Iris pigment epithelial cell (primary cell): ENCODE data around the gene ARHGEF39.

Source experiments
- DNase-seq: peaks from one replicate; pipeline ENCODE4 v3.0.0-alpha.2; 2011; ENCODE audit warnings: low read depth

Gene ARHGEF39

DNA sequence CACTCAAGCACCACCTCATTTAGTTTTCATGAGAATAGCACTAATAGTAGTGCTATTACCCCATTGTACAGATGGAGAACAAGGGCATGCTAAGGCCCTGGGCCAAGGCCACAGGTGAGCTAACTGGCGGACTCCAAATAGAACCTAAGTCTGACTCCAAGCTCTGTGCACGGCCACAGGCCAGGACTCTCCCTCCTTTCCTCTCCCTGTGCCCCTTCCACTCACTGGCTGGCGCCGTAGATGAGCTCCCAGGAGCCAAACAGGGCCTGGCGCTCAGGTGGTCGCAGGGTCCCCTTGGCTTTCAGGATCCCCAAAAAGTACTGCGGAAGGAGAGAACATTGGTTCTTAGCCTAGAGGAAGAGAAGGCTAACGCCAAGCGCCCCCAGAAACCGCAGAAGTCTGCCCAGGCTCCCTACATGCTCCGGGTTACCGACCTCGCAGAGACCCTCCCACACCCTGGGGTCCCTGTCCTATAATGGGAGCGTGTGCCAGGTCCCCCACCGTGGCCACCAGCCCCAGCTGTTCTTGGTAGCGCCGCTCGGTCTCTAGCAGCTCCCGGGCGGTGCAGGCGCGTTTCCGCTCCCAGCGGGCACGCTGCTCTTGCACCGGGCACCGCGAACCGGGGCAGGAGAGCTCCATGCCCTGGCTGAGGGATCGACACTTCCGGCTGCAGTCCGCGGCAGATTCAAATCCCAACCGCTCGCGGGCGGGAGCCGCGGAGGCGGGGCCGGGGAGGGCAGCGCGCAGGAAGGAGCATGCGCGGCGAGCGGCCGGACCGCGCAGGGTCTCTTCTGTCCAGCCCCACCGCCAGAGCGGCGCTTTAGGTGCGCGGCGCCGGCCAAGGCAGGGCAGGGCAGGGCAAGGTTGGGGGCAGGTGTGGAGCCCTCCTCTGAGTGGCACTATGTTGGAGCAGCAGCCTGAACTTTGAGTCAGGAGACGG, at the start of gene ARHGEF39:
Gene ARHGEF39, minus strand, starts transcription at position 665 of the 940 bp plus-strand sequence. Its CDS starts 26 bp downstream, at position 639.
- peak; percentile 66 for DNase-seq

- DNase-seq: no peak
These were observed 49.1 kb upstream of the ARHGEF39 start for GRCh38 chr9:35714123-35714522.

DNA sequence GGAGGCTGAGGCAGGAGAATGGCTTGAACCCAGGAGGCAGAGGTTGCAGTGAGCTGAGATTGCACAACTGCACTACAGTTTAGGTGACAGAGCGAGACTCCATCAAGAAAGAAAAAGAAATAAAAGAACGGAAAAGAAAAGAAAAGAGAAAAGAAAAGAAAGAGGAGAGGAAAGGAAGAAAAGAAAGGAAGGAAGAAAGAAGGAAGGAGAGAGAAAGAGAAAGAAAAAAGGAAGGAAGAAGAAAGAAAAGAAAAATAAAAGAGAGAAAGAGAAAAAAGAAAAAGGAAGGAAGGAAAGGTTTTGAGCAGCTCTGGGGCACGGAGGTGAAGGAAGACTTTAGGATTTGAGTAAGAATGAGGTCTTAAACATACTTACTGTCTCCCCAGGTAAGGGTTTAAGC, 48.6 kb upstream of the ARHGEF39 start:
- DNase-seq: no peak

- DNase-seq: no peak
These were observed 47.9 kb upstream of the ARHGEF39 start for GRCh38 chr9:35712762-35713400.

GRCh38 chr9:35711501-35712428, 46.8 kb upstream of the ARHGEF39 start:
- no peak for DNase-seq

GRCh38 chr9:35710818-35711500, 46.0 kb upstream of the ARHGEF39 start:
- no peak for DNase-seq

- no peak for DNase-seq
These were observed 43.2 kb upstream of the ARHGEF39 start for GRCh38 chr9:35708146-35708545.

DNA sequence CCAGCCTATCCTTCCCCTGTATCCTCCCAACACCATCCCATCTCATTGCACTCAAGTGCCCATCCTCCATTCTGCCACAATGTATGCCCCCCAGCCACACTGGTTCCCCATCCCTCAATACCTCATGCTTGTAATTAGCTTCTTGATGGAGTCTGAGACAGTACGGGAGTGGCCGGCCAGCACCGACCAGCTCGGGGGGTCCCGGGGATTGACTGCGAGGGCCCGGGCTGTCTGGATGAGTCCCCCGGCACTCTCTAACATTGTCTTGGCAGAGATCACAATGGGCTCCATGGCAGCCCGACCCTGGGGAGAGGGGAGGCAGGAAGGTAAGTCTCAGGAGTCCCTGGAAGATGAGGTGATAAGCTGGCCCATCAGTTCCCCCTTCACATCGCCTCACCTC, 42.0 kb upstream of the ARHGEF39 start:
- no peak for DNase-seq

DNA sequence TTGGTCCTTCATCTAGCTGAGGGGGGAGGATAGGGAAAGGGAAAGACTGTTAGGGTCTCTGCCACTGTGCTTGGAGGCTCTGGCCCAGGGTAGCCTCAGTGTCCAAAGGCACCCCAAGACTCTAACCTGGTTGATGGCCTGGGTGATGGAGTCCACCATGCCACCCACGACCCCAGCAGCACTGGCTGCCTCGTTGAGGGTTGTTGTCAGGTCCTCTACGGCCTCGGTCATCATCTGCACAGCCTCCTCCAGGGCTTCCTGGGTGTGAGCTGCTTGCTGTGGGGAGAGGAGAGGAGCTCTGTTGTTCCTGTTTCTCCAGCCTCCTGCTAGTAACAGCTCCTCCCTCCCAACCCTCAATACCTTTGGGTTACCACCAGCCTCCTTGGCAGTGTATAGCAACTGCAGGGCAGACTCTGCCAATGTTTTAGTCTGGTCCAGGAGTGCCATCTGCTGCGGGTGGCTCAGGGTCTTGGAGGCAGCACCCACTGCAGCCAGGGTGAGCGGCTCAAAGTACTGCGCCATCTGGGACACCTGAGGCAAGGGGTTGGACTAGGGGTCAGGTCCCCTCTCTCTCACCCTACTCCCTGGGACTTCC, 40.9 kb upstream of the ARHGEF39 start:
- DNase-seq: no peak

DNA sequence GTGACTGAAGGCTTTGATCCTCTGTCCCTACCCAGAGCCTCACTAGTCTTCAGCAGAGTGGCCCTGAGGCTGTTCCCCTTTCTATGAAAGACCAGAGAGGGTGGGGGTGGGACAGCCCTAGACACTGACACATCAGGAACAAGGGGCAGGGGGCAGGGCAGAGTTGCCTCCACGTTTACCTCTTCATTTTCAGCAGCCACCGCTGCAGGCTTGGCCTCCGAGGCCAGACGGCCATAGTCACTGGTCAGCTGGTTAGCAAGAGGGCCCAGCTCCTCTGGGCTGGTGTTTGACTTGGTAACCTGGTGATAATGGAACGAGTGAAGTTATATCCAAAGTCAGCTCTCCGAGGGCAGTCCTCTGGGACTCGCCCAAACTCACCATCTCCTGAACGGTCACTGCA, 40.4 kb upstream of the ARHGEF39 start:
- no peak for DNase-seq

DNA sequence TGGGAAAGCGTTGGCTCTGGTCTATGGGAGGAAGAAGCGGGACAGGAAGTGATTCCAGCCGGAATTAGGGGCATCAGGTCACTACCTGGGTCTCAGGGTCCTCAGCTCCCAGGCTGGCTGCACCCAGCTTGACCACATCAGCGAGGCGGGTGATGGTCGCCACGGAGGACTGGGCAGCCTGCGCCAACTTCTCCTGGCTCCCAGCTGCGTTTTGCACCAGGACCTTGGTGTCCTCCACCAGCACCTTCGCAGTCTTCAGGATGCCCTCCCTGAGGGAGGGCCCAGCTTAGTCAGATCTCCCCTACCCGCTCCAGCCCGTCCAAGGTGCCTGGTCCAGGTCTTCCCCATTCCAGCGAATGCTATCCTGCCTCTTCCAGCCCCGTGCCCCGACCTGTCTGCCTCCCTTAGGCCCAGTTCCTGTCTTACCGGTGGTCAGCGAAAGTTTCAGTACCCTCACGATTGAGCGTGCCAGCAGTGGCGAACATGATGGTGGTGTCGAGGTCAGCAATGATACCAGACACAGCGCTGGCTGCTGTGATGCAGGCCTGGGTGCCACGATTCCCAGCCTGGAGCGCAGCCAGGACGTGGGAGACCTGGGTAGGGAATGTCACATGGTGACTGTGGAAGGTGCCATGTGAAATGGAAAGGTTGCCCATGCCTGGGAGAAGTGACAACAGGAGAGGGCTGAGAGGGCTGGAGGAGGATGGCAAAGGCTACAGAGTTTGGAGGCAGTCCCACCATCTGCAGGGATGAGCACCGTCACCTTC, 39.1 kb upstream of the ARHGEF39 start:
- DNase-seq: no peak

DNA sequence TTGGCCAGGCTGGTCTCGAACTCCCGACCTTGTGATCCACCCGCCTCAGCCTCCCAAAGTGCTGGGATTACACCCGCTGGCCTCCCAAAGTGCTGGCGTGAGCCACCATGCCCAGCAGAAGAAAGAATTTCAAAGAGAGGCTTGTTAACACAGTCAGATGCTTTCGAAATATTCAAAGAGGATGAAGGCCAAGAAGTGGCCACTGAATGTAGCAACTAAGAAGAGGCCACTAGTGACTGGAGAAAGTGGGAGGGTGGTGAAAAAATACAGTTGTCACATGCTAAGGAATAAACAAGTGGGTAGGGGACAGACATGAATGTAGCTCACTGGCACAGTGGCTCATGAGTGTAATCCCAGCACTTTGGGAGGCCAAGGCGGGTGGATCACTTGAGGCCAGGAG, 37.7 kb upstream of the ARHGEF39 start:
- no peak for DNase-seq

DNA sequence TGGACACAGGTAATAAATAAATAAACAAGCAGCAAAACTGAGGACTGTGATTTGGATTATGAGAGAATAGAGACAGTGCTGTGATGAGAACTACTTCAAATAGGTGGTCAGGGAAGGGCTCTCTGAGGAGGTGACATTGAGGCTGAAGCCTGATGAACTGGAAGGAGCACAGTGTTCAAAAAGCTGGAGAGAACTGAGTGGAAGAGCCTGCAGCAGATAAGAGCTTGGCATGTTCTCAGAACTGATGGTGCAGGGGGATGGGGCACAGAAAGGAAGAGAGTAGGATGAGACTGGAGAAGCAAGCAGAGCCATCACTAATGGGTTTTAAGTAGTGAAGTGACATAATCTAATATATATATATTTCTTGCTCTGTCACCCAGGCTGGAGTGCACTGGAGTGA, 35.9 kb upstream of the ARHGEF39 start:
- no peak for DNase-seq

DNA sequence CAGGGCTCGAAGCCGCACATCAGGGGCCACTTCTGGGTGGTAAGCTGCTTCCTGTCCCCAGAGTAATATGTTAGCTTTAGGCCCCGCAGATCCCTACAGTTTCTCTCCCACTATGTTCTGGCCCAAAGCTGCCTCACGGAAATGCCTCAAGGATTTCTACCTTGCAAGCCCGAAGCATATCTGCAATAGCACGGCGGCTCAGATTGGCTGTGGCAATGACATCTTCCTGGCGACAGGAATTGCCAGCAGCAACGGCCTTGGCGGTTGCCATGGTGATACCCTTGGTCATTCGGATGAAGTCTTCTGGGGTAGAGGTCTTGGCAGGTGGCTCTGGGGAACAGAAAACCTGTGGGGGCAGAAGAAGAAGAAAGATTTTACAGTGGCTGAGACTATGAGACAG, 35.0 kb upstream of the ARHGEF39 start:
- no peak for DNase-seq

DNA sequence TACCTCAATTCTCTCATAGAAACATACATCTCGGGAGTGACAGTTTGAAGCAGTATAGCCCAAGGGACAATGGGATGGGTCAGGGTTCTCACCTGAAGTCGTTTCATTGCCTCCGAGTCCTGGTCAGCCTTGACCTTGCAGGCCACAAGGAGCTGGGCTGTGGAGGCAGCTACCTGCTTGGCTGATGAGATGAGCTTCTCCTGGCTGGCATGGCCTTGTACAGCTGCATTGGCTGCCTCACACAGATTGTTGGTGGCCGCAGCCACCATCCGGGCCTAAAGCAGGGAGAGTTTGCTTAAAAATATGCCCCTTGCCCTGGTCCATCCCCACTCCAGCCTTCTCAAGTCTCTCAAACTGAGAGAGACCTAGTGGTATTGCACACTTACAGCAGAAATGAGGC, 33.2 kb upstream of the ARHGEF39 start:
- no peak for DNase-seq

DNA sequence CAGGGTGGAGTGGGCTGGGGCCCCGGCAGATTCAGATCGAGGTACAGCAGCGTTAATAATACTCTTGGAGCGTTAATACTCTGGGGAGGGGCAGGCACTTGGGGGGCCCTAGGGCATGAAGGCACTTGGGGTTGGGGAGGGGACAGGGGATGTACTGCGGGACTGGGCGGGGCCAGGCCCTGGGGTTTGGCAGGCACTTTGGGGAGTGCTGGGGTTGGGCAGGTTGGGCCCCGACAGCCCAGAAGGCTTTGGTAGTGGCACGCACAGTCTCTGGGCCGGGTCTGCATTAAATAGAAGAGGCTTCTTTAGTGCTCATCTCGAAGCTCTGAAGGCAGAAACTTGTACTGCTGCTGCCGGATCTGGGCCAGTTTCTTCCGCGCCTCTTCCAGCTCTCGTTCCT, 32.5 kb upstream of the ARHGEF39 start:
- DNase-seq: no peak

- DNase-seq: peak; percentile 55
These were observed 31.7 kb upstream of the ARHGEF39 start for GRCh38 chr9:35696520-35697215.

DNA sequence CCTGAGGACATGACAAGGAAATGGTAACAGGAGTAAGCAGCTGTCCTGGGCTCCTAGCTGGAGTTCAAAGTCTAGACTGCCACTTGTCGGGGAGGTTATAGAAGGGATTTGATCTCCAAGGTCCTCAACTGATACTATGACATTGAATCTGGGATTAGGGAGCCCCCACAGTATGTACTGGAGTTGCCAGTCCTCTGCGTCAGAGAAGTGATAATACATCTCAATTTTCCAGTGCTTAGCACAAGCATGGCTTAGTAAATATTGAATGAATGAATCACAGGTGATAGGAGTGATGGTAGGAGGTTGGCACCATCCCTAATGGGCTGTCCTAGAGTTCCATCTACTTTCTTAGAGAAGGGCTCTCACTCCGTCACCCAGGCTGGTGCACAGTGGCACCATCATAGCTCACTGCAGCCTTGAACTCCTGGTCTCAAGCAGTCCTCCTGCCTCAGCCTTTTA, 31.0 kb upstream of the ARHGEF39 start:
- DNase-seq: no peak

DNA sequence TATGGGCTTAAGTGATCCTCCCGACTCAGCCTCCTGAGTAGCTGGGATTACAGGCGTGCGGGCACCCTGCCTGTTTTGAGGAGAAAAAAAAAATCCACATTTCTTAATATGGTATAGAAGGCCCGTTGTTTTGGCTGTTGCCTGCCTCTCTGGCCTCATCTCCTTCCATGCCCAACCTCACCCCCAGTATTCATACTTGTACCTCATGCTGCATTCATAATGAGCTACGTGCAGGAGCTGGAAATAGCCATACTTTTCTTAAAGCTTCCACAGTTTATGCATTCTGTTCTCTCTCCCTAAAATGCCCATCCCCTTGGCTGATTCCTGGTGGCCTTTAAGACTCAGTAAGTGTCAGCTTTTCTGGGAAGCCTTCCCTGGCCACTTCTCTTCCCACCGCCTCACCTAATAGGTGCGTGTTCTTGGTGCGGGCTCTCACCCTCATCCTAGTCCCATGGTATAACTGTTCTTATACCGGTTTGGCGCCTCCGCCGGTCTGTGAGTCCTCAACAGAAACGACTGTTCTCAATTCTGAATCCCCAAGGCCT, 26.8 kb upstream of the ARHGEF39 start:
- no peak for DNase-seq

GRCh38 chr9:35691334-35691650, 26.3 kb upstream of the ARHGEF39 start:
- no peak for DNase-seq
